GM12874 (cell line): Measurements from ENCODE around the gene MPO.

Experiments
- TF ChIP-seq, protein P1 (sequence below): IDR thresholded peaks from 2 replicates; pipeline ENCODE4 v1.5.1; 2011; ENCODE audit warnings: low read depth, mild to moderate bottlenecking, control low read depth, low read length, moderate library complexity; ENCODE audit not compliant: insufficient read depth

The MPO gene

DNA sequence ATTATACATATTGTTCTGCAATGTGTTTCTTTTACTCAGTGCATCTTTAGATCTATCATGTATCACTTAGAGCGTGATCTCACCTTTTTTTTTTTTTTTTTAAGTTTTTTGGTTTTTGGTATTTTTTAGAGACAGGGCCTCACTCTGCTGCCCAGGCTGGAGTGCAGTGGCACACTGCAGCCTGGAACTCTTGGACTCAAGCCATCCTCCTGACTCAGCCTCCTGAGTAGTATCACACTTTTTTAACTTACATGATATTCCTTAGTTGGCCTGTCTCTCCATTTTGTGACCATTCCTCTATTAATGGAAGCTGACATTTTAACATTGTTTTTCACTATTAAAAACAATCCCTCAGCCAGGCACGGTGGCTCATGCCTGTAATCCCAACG lies 4.7 kb upstream of the MPO start:
- TF ChIP-seq, protein P1, sequence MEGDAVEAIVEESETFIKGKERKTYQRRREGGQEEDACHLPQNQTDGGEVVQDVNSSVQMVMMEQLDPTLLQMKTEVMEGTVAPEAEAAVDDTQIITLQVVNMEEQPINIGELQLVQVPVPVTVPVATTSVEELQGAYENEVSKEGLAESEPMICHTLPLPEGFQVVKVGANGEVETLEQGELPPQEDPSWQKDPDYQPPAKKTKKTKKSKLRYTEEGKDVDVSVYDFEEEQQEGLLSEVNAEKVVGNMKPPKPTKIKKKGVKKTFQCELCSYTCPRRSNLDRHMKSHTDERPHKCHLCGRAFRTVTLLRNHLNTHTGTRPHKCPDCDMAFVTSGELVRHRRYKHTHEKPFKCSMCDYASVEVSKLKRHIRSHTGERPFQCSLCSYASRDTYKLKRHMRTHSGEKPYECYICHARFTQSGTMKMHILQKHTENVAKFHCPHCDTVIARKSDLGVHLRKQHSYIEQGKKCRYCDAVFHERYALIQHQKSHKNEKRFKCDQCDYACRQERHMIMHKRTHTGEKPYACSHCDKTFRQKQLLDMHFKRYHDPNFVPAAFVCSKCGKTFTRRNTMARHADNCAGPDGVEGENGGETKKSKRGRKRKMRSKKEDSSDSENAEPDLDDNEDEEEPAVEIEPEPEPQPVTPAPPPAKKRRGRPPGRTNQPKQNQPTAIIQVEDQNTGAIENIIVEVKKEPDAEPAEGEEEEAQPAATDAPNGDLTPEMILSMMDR: no peak

DNA sequence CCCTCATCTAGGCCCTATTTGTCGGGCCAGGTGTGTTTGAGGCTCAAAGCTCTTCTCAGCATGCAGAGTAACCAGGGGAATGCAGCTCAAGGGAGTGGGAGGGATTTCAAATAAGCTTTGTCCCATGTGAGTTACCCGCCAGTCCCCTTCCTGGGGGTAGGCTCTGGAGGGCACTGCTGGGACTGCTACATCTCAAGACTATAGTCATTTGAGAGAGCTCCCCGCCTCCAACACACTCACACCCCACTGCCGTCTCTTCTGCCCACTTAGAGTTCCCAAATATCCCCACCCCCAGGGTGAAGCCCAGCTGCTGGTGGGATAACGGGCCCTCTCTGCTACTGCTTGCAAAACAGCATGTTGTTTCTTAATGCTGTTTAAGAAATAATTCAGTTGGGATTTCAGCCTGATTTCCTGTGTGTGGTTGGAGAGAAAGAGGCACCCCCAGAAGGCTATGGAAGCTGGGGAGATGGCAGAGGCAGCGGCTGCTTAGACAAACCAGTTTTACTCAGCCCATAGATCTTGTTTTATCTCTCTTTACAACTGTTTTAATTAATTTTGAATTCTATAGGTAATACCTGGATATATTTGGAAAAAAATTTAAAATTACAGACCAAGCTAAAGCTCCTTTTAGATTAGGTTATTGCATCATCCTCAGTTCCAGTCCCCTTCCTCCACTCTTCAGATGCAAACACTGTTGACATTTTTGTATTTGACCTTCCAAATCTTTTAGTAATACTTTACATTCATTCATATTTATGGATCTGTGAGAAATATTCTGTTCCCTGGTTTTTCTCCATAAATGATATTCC lies 4.1 kb upstream of the MPO start:
- TF ChIP-seq, protein P1: no peak

DNA sequence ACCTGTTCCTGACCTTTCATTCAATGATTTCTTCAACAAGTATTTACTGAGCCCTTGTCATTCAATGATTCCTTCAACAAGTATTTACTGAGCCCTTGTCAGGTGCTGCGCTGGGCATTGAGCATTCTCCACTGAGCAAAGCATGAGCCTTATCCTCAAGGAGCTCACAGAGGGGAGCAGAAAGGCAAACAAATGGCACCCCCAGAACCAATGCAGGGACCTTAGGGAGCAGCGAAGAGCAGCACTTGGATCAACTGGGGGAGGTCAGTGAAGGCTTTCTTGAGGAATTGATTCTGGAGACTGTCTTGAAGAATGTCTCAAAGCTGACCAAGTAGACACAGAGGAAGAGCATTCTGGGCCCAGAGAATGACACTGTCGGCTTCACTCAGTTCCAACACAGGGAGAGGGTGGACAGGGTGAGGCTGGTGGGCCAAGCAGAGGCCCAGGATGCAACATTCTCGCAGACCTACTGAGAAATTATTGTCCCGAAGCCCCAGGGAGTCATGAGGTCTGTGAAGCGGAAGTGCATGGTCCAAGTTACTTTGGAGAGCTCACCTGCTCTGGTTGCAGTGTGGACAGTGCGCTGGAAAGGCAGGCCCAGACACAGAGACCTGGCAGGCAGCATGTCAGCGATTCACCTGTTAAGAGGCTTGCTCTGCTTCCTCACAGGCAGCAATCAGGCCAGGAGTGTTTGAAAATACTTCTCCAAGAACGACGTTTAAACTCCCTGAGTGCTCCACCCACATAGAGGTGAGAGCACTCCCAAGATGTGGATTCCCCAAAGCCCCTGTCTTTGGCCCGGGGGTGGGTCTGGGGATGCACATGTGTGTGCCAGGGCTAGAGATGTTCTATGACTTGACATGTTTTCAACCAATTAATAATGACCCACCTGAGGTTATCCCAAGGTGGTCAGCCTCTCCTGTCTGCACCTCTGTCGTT lies 3.2 kb upstream of the MPO start:
- TF ChIP-seq, protein P1: no peak

DNA sequence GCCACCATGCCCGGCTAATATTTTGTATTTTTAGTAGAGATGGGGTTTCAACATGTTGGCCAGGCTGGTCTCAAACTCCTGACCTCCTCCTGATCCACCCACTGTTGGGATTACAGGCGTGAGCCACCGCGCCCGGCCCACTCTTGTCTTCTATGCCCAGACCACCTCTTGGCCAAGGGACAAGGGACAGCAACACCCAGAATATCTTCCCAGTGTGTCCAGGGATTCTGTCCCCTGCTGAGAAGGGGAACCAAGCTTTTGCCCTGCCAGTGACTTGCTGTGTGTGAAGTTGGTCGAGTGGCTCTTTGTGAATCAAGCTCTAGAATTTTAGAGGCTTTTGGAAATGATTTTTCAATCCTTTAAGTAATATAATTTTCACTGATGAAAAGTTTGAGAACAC lies 1.7 kb upstream of the MPO start:
- TF ChIP-seq, protein P1: no peak

DNA sequence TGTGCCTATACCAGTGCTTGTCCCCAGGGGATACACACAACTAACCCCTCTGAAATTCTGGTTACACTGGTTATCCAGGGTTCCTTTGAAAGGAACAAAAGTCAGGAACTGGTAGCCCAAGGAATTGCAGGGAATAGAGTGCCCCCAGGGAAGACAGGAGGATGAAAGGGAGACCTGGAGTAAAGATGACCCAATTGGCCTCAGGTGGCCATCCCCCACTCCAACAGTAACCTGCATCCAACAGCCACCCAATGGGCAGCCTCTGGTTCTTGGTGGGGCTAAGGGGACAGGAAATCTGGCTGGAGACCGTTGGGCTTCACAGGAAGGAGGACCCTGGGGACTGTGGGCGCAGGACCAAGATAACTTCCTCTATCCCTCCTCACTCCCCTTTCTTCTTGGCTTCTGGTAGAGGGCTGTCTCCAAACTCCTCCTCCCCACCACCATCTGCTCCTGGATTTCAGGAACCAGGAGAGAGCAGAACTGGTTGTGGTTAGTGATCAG lies 826 bp upstream of the MPO start:
- TF ChIP-seq, protein P1: no peak

DNA sequence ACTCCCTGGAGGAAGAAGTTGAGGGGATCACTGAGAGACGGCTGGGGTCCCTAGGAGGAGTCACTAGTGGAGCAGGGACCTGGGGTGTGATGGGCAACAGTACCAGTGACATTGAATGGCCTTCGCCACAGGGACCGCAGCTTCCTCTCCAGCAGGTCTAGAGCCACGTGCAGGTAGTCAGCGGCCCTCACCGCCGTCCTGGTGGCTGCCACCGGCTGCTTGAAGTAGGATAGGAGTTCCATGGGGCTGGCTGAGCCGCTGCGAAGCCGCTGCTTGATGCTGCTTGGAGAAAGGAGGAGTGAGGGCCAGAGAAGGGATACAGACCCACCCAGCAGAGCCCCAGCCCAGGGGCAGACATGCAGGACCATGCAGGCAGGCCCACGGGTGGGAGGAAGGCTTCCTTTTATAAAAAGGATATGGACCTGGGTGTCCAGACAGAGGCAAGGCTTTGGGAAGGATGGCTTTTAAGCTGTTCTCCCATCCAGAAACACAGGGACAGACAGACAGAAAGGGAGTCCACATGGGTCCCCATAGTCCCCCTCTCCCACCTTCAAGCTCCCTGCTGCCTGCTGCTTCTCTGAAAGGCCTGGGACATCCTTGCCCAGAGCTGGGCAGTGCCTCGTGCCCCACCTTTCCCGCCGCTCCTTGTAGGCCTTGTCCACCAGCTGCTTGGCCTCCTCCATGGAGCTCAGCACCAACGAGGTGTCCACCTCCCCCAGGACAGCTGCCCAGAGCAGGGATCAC lies 827 bp downstream of the MPO start:
- TF ChIP-seq, protein P1: no peak
